ENCODE results near the gene KIF25.

KIF25 gene

GRCh38 chr6:168039301-168039700 is 41.8 kb downstream of the KIF25 start:
- no peak for DNase-seq

- DNase-seq = no peak
Observed at GRCh38 chr6:168039849-168040248, 42.4 kb downstream of the KIF25 start.

GRCh38 chr6:168040856-168041496 is 43.5 kb downstream of the KIF25 start:
- no peak for DNase-seq

GRCh38 chr6:168041928-168042327 is 44.5 kb downstream of the KIF25 start:
- DNase-seq = no peak

- no peak for DNase-seq
Observed at GRCh38 chr6:168042426-168043192, 45.1 kb downstream of the KIF25 start.

- DNase-seq = no peak
Observed at GRCh38 chr6:168043193-168043847, 45.8 kb downstream of the KIF25 start.

GRCh38 chr6:168043848-168044415 is 46.5 kb downstream of the KIF25 start:
- DNase-seq = no peak

GRCh38 chr6:168044521-168045130 is 47.2 kb downstream of the KIF25 start:
- no peak for DNase-seq

- DNase-seq = no peak
Observed at GRCh38 chr6:168045141-168045691, 47.7 kb downstream of the KIF25 start.

GRCh38 chr6:168045706-168046620 is 48.5 kb downstream of the KIF25 start:
- no peak for DNase-seq

GRCh38 chr6:168046696-168047095 is 49.2 kb downstream of the KIF25 start:
- no peak for DNase-seq

GRCh38 chr6:168047841-168048723 is 50.6 kb downstream of the KIF25 start:
- no peak for DNase-seq

GRCh38 chr6:168048724-168049025 is 51.2 kb downstream of the KIF25 start:
- no peak for DNase-seq

GRCh38 chr6:168049277-168049676 is 51.8 kb downstream of the KIF25 start:
- no peak for DNase-seq

- DNase-seq = no peak
Observed at GRCh38 chr6:168049706-168050224, 52.3 kb downstream of the KIF25 start.

GRCh38 chr6:168050225-168050880 is 52.9 kb downstream of the KIF25 start:
- no peak for DNase-seq

GRCh38 chr6:168050881-168051586 is 53.6 kb downstream of the KIF25 start:
- DNase-seq = no peak

GRCh38 chr6:168051648-168052047 is 54.2 kb downstream of the KIF25 start:
- DNase-seq = no peak

- DNase-seq = no peak
Observed at GRCh38 chr6:168052291-168052891, 54.9 kb downstream of the KIF25 start.

All from stimulated activated CD4-positive, alpha-beta T cell treated with anti-CD3 and anti-CD28 coated beads, Interleukin-4, amount 100 ng/mL, for 4 hours (primary cell).